Sigmoid colon (tissue), 7 donors: ENCODE data around the gene IL6R. TPM values are rescaled to one million over a fixed set of nuclear protein-coding genes. Genes with fewer than 3 reads are reported as not detected.
A peak's percentile ranks its signal among the peaks of the same experiment; 100 is the strongest.

Source experiments
- DNase-seq: peaks from one replicate; pipeline ENCODE4 v3.0.0-alpha.2; 2019
- H3K27ac ChIP-seq, 4 donors: fragments of 200-600 bp; sonication (generic); one replicate each; pipeline ENCODE4 v1.5.1; 2016 to 2019; ENCODE audit warnings: mild to moderate bottlenecking in 1 of 4
- H3K27me3 ChIP-seq, 3 donors: fragments of 200-600 bp; sonication (generic); one replicate each; pipeline ENCODE4 v1.5.1; 2019; ENCODE audit warnings: mild to moderate bottlenecking in 1 of 3
- H3K36me3 ChIP-seq, 4 donors: fragments of 200-600 bp; sonication (generic); one replicate each; pipeline ENCODE4 v1.5.1; 2016 to 2019
- H3K4me1 ChIP-seq, 4 donors: fragments of 200-600 bp; sonication (generic); one replicate each; pipeline ENCODE4 v1.5.1; 2017 to 2019
- H3K4me3 ChIP-seq, 4 donors: fragments of 200-600 bp; sonication (generic); one replicate each; pipeline ENCODE4 v1.5.1; 2017 to 2019; ENCODE audit warnings: mild to moderate bottlenecking in 2 of 4, moderate library complexity in 1 of 4
- H3K9me3 ChIP-seq, 4 donors: fragments of 200-600 bp in 3 of 4; sonication (generic) in 3 of 4; one replicate each; pipeline versions ENCODE4 v1.5.1 to v1.6.1; 2013 to 2019
- EP300 ChIP-seq, 4 donors: sonication (generic); formaldehyde crosslinking; IDR thresholded peaks; one replicate each; pipeline ENCODE4 v1.6.1; 2017; ENCODE audit warnings: antibody characterized with exemption in 4 of 4
- POLR2A ChIP-seq, 2 donors: fragments of 450-650 bp; IDR thresholded peaks; one replicate each; pipeline ENCODE4 v1.6.1; 2016; ENCODE audit warnings: antibody characterized with exemption in 2 of 2, mild to moderate bottlenecking in 2 of 2, moderate library complexity in 2 of 2
- POLR2AphosphoS5 ChIP-seq, 4 donors: sonication (generic); formaldehyde crosslinking; IDR thresholded peaks; one replicate each; pipeline ENCODE4 v1.6.1; 2017; ENCODE audit warnings: antibody characterized with exemption in 4 of 4
- WGBS, 2 donors: extraction: QIAGEN DNeasy Blood & Tissue Kit; methylation state at CpG; one replicate each; pipeline ENCODE4 v1.1.7; 2013; 5-methylcytosine and 5-hydroxymethylcytosine counted together
- intact Hi-C: fragments of 100-400 bp; cut with DNase I; formaldehyde crosslinking; loops from one replicate; pipeline ENCODE4 v1.15.1; 2023
- polyA plus RNA-seq, 3 donors: library from polyadenylated mRNA; stranded (reverse); fragments of 200-250 nt; gene quantifications; one replicate each; pipeline ENCODE4 v1.2.3, GENCODE V29; 2013
- total RNA-seq, 4 donors: library from RNA; depleted of rRNA; stranded (reverse); fragments of >200 nt; gene quantifications; one replicate each; pipeline ENCODE4 v1.1.0, GENCODE V29; 2016
- TF ChIP-seq, protein P1 (sequence below), 4 experiments: fragments of 450-650 bp in 3 of 4; fragments of 200-600 bp in 1 of 4; IDR thresholded peaks; one replicate each; pipeline ENCODE4 v1.5.1; 2016 to 2019; ENCODE audit warnings: antibody characterized with exemption in 4 of 4, mild to moderate bottlenecking in 3 of 4, moderate library complexity in 2 of 4
- donor health status: healthy with polysubstance abuse.
- donor health status: Bipolar disorder and iron deficiency.
- donor health status: healthy.

The IL6R gene
- total and polyA plus RNA-seq, 7 donors: 3.0 to 40.2 (median 22.9) TPM

DNA sequence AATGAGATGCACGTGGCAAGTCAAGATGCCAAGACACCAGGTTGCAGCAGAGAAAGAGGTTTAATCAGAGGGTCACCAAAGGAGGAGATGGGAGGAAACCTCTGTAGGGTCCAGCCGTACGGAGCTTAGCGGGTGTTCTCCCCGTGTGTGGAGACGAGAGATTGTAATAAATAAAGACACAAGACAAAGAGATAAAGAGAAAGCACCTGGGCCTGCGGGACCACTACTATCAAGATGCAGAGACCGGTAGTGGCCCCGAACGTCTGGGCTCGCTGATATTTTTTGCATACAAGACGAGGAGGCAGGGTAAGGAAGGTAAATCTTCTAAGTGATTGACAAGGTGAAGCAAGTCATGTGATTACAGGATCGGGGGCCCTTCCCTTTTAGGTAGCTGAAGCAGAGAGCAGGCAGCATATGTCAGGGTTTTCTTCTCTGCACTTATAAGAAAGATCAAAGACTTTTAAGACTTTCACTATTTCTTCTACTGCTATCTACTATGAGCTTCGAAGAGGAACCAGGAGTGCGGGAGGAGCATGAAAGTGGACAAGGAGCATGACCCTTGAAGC is 55.6 kb downstream of the IL6R start:
- peaks cover 7 to 94% (median 25%) of the 10 kb centered on the region in 4 donors for H3K36me3 ChIP-seq
- no peaks in the 10 kb centered on the region for H3K9me3 ChIP-seq
- H3K4me3 ChIP-seq: no peak overlapping the region
- intact Hi-C loops: no loop called here
- TF ChIP-seq POLR2AphosphoS5 (IDR thresholded peaks at IDR 0.05) (no peak), EP300 (IDR thresholded peaks at IDR 0.05) (no peak), POLR2A (IDR thresholded peaks at IDR 0.05) (no peak)
- TF ChIP-seq, protein P1, sequence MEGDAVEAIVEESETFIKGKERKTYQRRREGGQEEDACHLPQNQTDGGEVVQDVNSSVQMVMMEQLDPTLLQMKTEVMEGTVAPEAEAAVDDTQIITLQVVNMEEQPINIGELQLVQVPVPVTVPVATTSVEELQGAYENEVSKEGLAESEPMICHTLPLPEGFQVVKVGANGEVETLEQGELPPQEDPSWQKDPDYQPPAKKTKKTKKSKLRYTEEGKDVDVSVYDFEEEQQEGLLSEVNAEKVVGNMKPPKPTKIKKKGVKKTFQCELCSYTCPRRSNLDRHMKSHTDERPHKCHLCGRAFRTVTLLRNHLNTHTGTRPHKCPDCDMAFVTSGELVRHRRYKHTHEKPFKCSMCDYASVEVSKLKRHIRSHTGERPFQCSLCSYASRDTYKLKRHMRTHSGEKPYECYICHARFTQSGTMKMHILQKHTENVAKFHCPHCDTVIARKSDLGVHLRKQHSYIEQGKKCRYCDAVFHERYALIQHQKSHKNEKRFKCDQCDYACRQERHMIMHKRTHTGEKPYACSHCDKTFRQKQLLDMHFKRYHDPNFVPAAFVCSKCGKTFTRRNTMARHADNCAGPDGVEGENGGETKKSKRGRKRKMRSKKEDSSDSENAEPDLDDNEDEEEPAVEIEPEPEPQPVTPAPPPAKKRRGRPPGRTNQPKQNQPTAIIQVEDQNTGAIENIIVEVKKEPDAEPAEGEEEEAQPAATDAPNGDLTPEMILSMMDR (IDR thresholded peaks at IDR 0.05): no peak
- peak overlapping the region in 2 of 4 donors; percentile 15 to 89 for H3K27ac ChIP-seq
- peak; percentile 33 for DNase-seq
- peaks cover 0 to 22% (median 13%) of the 10 kb centered on the region in 4 donors for H3K4me1 ChIP-seq
- no peaks in the 10 kb centered on the region for H3K27me3 ChIP-seq
- WGBS, 2 donors: 73 to 80% methylated on average over 15 of the region's 15 CpGs

DNA sequence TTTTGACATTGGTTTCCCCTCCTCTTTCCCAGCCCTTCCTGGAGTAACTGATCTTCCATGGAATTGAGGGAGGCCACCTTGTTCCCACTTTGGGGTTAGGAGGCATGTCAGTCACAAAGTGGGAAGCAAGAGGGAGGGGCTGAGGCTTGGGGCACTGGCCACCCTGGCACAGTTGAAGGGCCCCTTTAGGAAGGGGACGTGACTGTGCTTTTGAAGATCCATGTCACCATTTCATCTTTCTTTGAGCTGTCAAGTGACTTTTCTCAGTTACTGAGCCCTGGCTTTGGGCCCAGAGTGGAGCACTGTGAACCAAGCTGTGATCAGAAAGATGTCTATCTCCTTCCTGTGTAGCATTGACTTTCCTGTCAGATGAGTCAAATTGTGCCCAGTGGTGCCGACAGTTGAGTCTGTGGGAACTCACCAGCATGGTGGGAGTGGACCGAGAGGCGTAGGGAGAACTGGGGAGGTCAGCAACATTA is 58.4 kb downstream of the IL6R start:
- intact Hi-C loops: no loop called here
- H3K4me3 ChIP-seq: no peak overlapping the region
- peaks cover 0 to 72% (median 17%) of the 10 kb centered on the region in 4 donors for H3K36me3 ChIP-seq
- no peaks in the 10 kb centered on the region for H3K9me3 ChIP-seq
- peak overlapping the region; percentile 59 to 89 (median 68) for H3K27ac ChIP-seq
- DNase-seq: peak; percentile 60
- peaks cover 0 to 44% (median 23%) of the 10 kb centered on the region in 4 donors for H3K4me1 ChIP-seq
- no peaks in the 10 kb centered on the region for H3K27me3 ChIP-seq
- 55 to 75% methylated on average over 4 of the region's 4 CpGs for WGBS, 2 donors
- TF ChIP-seq POLR2AphosphoS5 (IDR thresholded peaks at IDR 0.05): no peak
- TF ChIP-seq POLR2A (IDR thresholded peaks at IDR 0.05): no peak
- TF ChIP-seq EP300 (IDR thresholded peaks at IDR 0.05): no peak
- TF ChIP-seq, protein P1 (IDR thresholded peaks at IDR 0.05): no peak

DNA sequence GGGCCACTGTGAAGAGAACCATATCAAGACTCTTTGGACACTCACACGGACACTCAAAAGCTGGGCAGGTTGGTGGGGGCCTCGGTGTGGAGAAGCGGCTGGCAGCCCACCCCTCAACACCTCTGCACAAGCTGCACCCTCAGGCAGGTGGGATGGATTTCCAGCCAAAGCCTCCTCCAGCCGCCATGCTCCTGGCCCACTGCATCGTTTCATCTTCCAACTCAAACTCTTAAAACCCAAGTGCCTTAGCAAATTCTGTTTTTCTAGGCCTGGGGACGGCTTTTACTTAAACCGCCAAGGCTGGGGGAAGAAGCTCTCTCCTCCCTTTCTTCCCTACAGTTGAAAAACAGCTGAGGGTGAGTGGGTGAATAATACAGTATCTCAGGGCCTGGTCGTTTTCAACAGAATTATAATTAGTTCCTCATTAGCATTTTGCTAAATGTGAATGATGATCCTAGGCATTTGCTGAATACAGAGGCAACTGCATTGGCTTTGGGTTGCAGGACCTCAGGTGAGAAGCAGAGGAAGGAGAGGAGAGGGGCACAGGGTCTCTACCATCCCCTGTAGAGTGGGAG is 60.6 kb downstream of the IL6R start:
- no peaks in the 10 kb centered on the region for H3K27me3 ChIP-seq
- intact Hi-C loops: loop anchor here (2.0 kb wide), 1 partner anchor 61 kb away; the partner anchor contains the start of gene IL6R
- no peak overlapping the region for H3K4me3 ChIP-seq
- H3K27ac ChIP-seq: peak overlapping the region in 2 of 4 donors; percentile 47 to 89
- no peaks in the 10 kb centered on the region for H3K9me3 ChIP-seq
- H3K4me1 ChIP-seq: peaks cover 0 to 47% (median 25%) of the 10 kb centered on the region in 4 donors
- TF ChIP-seq POLR2AphosphoS5 (IDR thresholded peaks at IDR 0.05): no peak
- no peak for TF ChIP-seq EP300 (IDR thresholded peaks at IDR 0.05)
- TF ChIP-seq, protein P1 (IDR thresholded peaks at IDR 0.05): no peak
- TF ChIP-seq POLR2A (IDR thresholded peaks at IDR 0.05): no peak
- H3K36me3 ChIP-seq: peaks cover 0 to 55% (median 15%) of the 10 kb centered on the region in 4 donors
- peak; percentile 54 for DNase-seq
- WGBS, 2 donors: 79 to 85% methylated on average over 8 of the region's 8 CpGs

DNA sequence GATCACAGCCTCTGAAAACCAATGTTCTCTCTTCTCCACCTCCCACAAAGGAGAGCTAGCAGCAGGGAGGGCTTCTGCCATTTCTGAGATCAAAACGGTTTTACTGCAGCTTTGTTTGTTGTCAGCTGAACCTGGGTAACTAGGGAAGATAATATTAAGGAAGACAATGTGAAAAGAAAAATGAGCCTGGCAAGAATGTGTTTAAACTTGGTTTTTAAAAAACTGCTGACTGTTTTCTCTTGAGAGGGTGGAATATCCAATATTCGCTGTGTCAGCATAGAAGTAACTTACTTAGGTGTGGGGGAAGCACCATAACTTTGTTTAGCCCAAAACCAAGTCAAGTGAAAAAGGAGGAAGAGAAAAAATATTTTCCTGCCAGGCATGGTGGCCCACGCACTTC is 61.1 kb downstream of the IL6R start:
- peaks cover 0 to 47% (median 25%) of the 10 kb centered on the region in 4 donors for H3K4me1 ChIP-seq
- WGBS, 2 donors: 59 to 63% methylated on average over 3 of the region's 3 CpGs
- H3K27ac ChIP-seq: peak overlapping the region in 3 of 4 donors; percentile 27 to 89 (median 47)

More for the DNA sequence above, 61.1 kb downstream of the IL6R start:
- Histone ChIP-seq H3K27me3 (no peaks in the 10 kb centered on the region), H3K9me3 (no peaks in the 10 kb centered on the region), H3K36me3 (peaks cover 0 to 50% (median 15%) of the 10 kb centered on the region in 4 donors), H3K4me3 (no peak overlapping the region)
- intact Hi-C loops: loop anchor here (2.0 kb wide), 1 partner anchor 61 kb away; the partner anchor contains the start of gene IL6R
- TF ChIP-seq POLR2AphosphoS5 (IDR thresholded peaks at IDR 0.05): peak in 1 of 4 donors; percentile 11
- no peak for TF ChIP-seq POLR2A (IDR thresholded peaks at IDR 0.05)
- TF ChIP-seq, protein P1 (IDR thresholded peaks at IDR 0.05): no peak
- no peak for TF ChIP-seq EP300 (IDR thresholded peaks at IDR 0.05)
- no peak for DNase-seq
